Activated T-cell treated with anti-CD3 and anti-CD28 coated beads, Interleukin-2, amount 50 U/mL, for 48 hours (primary cell): ENCODE results near the gene UBE2K.
"Not testable (repeated sequence)": the region's sequence is repeated elsewhere in the genome, so short reads cannot be mapped to it uniquely, and the experiment has no call there.

Experiments
- DNase-seq, 2 experiments: peaks; one replicate each; pipeline ENCODE4 v3.0.0-alpha.2; 2020

Gene UBE2K

DNA sequence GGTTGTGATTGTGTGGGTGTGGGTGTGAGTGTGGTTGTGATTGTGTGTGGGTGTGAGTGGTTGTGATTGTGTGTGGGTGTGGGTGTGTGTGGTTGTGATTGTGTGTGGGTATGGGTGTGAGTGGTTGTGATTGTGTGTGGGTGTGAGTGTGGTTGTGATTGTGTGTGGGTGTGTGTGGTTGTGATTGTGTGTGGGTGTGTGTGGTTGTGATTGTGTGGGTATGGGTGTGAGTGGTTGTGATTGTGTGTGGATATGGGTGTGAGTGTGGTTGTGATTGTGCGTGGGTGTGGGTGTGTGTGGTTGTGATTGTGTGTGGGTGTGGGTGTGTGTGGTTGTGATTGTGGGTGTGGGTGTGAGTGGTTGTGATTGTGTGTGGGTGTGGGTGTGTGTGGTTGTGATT, 115.1 kb downstream of the UBE2K start:
- not testable (repeated sequence) for DNase-seq

- not testable (repeated sequence) for DNase-seq
Measured at GRCh38 chr4:39813761-39814160, 115.8 kb downstream of the UBE2K start.

- peak in 1 of 2 experiments; percentile 25 for DNase-seq
Measured at GRCh38 chr4:39814403-39815185, 116.7 kb downstream of the UBE2K start.

DNA sequence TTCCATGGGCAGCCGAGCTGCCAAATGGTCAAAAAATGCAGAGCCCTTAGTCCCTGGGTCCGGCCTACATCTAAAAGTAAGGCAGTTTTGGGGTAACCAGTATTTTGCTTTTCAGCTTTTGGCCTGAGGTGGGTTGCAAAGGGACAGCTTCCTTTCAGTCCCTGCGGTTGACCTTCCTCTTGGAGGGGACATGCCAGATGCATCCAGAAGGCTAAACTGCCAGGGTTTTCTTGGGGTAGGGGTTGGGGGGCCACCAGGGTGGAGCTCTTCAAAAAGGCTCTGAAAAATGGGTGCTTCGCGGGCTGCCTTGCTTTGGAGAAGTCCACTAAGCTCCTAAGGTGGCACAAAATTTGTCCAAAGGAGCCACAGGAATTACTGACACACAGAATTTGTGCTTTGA, 120.7 kb downstream of the UBE2K start:
- DNase-seq: no peak

- no peak for DNase-seq
Measured at GRCh38 chr4:39820186-39820585, 122.2 kb downstream of the UBE2K start.

DNA sequence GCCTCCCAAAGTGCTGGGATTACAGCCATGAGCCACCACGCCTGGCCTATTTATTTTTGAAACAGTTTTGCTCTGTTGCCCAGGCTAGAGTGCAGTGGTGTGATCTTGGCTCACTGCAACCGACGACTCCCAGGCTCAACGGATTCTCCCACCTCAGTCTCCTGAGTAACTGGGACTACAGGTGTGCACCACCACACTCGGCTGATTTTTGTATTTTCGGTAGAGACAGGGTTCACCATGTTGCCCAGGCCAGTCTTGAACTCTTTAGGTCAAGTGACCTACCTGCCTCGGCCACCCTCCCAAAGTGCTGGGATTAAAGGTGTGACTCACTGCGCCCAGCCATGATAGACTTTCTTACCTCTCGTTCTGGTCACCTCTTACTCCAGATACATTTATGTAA, 124.0 kb downstream of the UBE2K start:
- no peak for DNase-seq

GRCh38 chr4:39822662-39823061, 124.7 kb downstream of the UBE2K start:
- DNase-seq: no peak

- DNase-seq: no peak
Measured at GRCh38 chr4:39823191-39823590, 125.3 kb downstream of the UBE2K start.

- DNase-seq: no peak
Measured at GRCh38 chr4:39825090-39825489, 127.2 kb downstream of the UBE2K start.

DNA sequence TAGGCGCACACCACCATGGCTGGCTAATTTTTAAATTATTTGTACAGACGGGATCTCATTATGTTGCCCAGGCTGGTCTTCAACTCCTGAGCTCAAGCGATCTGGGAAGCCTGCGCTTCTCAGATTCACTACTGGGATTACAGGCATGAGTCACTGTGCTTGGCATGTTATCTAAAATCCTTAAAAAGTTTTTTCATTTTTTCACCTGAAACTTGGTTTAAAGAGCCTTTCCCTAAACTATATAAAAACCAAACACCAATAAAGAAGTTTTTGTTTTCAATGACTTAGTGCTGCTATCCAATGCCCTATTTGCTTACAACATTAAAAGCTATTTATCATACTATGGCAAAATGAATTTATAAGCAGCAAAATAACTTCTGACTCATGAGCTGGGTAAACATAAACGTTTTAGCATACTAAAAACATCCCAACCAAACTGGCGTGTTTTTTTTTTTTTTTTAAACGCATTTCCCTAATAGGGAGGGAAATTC, 127.8 kb downstream of the UBE2K start:
- no peak for DNase-seq
